GM10266 (cell line): ENCODE measurements around the gene PPARG.

Source experiments
- DNase-seq: peaks from one replicate; pipeline ENCODE4 v3.0.0; 2012; ENCODE audit errors: extremely low spot score
- TF ChIP-seq, protein P1 (sequence below): IDR thresholded peaks from 2 replicates; pipeline ENCODE4 v1.5.1; 2012; ENCODE audit warnings: mild to moderate bottlenecking, low read depth; ENCODE audit not compliant: control insufficient read depth, insufficient read depth; ENCODE audit errors: missing control alignments

PPARG gene

GRCh38 chr3:12405432-12406272, 116.8 kb downstream of the PPARG start:
- TF ChIP-seq, protein P1, sequence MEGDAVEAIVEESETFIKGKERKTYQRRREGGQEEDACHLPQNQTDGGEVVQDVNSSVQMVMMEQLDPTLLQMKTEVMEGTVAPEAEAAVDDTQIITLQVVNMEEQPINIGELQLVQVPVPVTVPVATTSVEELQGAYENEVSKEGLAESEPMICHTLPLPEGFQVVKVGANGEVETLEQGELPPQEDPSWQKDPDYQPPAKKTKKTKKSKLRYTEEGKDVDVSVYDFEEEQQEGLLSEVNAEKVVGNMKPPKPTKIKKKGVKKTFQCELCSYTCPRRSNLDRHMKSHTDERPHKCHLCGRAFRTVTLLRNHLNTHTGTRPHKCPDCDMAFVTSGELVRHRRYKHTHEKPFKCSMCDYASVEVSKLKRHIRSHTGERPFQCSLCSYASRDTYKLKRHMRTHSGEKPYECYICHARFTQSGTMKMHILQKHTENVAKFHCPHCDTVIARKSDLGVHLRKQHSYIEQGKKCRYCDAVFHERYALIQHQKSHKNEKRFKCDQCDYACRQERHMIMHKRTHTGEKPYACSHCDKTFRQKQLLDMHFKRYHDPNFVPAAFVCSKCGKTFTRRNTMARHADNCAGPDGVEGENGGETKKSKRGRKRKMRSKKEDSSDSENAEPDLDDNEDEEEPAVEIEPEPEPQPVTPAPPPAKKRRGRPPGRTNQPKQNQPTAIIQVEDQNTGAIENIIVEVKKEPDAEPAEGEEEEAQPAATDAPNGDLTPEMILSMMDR: no peak
- DNase-seq: no peak

- no peak for DNase-seq
- TF ChIP-seq, protein P1: no peak
Observed at GRCh38 chr3:12408984-12409683, 120.3 kb downstream of the PPARG start.

DNA sequence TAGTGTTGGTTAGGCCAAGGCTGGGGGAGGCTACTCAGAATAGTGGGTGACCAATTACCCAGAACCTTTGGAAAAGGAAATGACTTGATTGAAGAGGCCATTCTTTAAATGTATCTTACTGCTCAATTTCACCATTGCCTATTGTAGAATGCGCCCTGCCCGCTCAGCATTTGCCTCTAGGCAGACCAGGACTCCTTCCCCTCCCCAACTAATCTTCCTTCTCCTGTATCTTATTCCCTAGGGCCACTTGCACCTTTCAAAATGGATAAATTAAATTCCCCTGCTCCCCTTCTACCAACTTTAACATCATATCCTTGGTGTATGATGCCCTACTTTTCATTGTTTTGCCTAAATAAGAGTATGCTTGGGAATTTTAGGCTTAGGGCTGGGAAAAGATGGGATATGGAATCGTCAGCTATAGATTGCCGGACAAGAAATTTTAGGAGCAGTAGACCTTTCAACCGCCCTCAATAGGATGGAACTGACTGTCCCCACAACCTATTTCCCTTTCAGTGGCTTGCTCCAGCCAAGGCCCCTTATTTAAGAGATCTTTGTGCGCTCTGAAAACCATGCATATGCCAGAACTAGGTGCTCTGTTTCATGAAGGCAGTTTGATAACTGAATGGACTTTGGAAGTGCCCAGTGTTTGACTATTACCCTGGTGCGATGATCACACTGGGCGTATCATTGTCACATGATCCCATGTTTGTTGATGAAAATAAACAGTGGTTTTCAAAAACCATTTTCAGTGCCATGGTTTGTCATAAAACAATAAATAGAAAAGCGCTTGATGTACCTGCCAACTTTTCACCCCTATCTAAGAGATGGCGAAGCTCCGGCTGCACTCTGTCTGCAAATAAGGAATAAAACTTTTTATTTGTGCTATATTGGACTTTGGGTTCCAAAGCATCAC, 121.1 kb downstream of the PPARG start:
- no peak for DNase-seq
- TF ChIP-seq, protein P1: no peak

GRCh38 chr3:12413721-12414255, 124.9 kb downstream of the PPARG start:
- no peak for DNase-seq
- TF ChIP-seq, protein P1: no peak

DNA sequence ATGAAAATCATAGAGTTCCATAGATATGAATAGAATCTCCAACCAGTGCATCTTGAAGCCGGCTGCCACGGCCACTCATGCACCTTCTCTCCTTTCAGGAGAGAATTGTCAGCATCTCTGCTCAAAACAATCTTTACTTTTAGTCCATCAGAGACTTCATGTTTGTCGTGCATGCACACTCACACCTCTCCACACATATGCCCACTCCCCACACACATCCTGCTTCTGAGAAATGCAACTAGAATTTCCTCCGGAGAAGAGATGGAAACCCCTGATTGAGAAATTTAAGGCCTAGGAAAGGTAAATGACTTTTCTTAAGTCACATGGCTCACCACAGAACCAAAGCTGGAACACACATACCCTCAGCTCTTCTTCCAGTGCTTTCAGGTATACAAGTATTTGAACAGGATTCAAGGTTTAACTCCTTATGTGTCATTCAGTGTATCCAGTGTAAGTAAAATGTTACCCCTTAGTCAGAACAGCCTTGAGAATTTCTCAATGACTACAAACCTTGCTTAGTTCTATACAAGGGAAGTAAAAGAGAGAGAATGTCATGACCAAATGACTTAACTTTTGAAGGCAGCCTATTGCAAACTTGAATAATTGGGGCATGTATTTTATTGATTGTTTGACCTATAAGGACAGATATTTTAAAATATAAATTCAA, 126.3 kb downstream of the PPARG start:
- TF ChIP-seq, protein P1: no peak
- DNase-seq: no peak

DNA sequence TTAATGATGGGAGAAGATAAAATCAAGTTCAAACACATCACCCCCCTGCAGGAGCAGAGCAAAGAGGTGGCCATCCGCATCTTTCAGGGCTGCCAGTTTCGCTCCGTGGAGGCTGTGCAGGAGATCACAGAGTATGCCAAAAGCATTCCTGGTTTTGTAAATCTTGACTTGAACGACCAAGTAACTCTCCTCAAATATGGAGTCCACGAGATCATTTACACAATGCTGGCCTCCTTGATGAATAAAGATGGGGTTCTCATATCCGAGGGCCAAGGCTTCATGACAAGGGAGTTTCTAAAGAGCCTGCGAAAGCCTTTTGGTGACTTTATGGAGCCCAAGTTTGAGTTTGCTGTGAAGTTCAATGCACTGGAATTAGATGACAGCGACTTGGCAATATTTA, 127.9 kb downstream of the PPARG start:
- no peak for DNase-seq

More for the DNA sequence above, 127.9 kb downstream of the PPARG start:
- TF ChIP-seq, protein P1: no peak
